ENCODE results near the gene ZNF521. TPM values are rescaled to one million over a fixed set of nuclear protein-coding genes. Genes with fewer than 3 reads are reported as not detected.

The ZNF521 gene
- total RNA-seq, 3 donors from 2014 or later, result 30.2 to 67.5 (median 51.8) TPM

- Histone ChIP-seq H3K27me3 (no peaks in the 10 kb centered on the region), H3K27ac (peak overlapping the region; percentile 86 to 91), H3K9me3 (no peaks in the 10 kb centered on the region), H3K4me3 (peak overlapping the region in 2 of 3 donors; percentile 32 to 40), H3K4me1 (peaks cover 4 to 20% of the 10 kb centered on the region in 2 donors), H3K36me3 (no peaks in the 10 kb centered on the region)
- intact Hi-C loops (cut with DNase I; ENCODE audit: low total_unique reads), result no loop called here
- no peak for TF ChIP-seq POLR2A (IDR thresholded peaks at IDR 0.05)
- no peak for TF ChIP-seq CTCF (IDR thresholded peaks at IDR 0.05)
- peak; percentile 51 to 77 (median 77) for TF ChIP-seq POLR2AphosphoS5 (IDR thresholded peaks at IDR 0.05)
- DNase-seq (ENCODE audit: low spot score in 2 of 2), result peak; percentile 65 to 87
Measured at GRCh38 chr18:25230658-25231326, 121.2 kb downstream of the ZNF521 start.

- no peak overlapping the region for H3K4me3 ChIP-seq
- peaks cover 4 to 20% of the 10 kb centered on the region in 2 donors for H3K4me1 ChIP-seq
- TF ChIP-seq POLR2AphosphoS5 (IDR thresholded peaks at IDR 0.05) (no peak), POLR2A (IDR thresholded peaks at IDR 0.05) (no peak), CTCF (IDR thresholded peaks at IDR 0.05) (no peak)
- no peaks in the 10 kb centered on the region for H3K27me3 ChIP-seq
- no peaks in the 10 kb centered on the region for H3K9me3 ChIP-seq
- DNase-seq (ENCODE audit: low spot score in 2 of 2), result no peak
- H3K36me3 ChIP-seq, result no peaks in the 10 kb centered on the region
- intact Hi-C loops (cut with DNase I; ENCODE audit: low total_unique reads), result no loop called here
- H3K27ac ChIP-seq, result peak overlapping the region; percentile 86 to 91
Measured at GRCh38 chr18:25229920-25230319, 122.0 kb downstream of the ZNF521 start.

GRCh38 chr18:25229081-25229480 is 122.9 kb downstream of the ZNF521 start:
- Histone ChIP-seq H3K36me3 (no peaks in the 10 kb centered on the region), H3K9me3 (no peaks in the 10 kb centered on the region), H3K27me3 (no peaks in the 10 kb centered on the region), H3K4me3 (no peak overlapping the region), H3K27ac (peak overlapping the region; percentile 67 to 71), H3K4me1 (peaks cover 4 to 20% of the 10 kb centered on the region in 2 donors)
- TF ChIP-seq POLR2A (IDR thresholded peaks at IDR 0.05) (no peak), POLR2AphosphoS5 (IDR thresholded peaks at IDR 0.05) (peak in 2 of 3 donors; percentile 44 to 82), CTCF (IDR thresholded peaks at IDR 0.05) (no peak)
- intact Hi-C loops (cut with DNase I; ENCODE audit: low total_unique reads), result no loop called here
- no peak for DNase-seq (ENCODE audit: low spot score in 2 of 2)

GRCh38 chr18:25228410-25228809 is 123.6 kb downstream of the ZNF521 start:
- intact Hi-C loops (cut with DNase I; ENCODE audit: low total_unique reads), result no loop called here
- H3K27me3 ChIP-seq, result no peaks in the 10 kb centered on the region
- no peaks in the 10 kb centered on the region for H3K9me3 ChIP-seq
- H3K4me3 ChIP-seq, result no peak overlapping the region
- H3K36me3 ChIP-seq, result no peaks in the 10 kb centered on the region
- no peak for TF ChIP-seq POLR2A (IDR thresholded peaks at IDR 0.05)
- no peak for TF ChIP-seq POLR2AphosphoS5 (IDR thresholded peaks at IDR 0.05)
- no peak for TF ChIP-seq CTCF (IDR thresholded peaks at IDR 0.05)
- peak overlapping the region in 1 of 2 donors; percentile 67 for H3K27ac ChIP-seq
- no peak for DNase-seq (ENCODE audit: low spot score in 2 of 2)
- H3K4me1 ChIP-seq, result peaks cover 4 to 18% of the 10 kb centered on the region in 2 donors

- Histone ChIP-seq H3K36me3 (no peaks in the 10 kb centered on the region), H3K4me3 (no peak overlapping the region), H3K27ac (no peak overlapping the region), H3K4me1 (no peaks in the 10 kb centered on the region), H3K27me3 (no peaks in the 10 kb centered on the region), H3K9me3 (no peaks in the 10 kb centered on the region)
- no peak for TF ChIP-seq POLR2AphosphoS5 (IDR thresholded peaks at IDR 0.05)
- no peak for TF ChIP-seq POLR2A (IDR thresholded peaks at IDR 0.05)
- no peak for TF ChIP-seq CTCF (IDR thresholded peaks at IDR 0.05)
- no peak for DNase-seq (ENCODE audit: low spot score in 2 of 2)
- intact Hi-C loops (cut with DNase I; ENCODE audit: low total_unique reads), result no loop called here
Measured at GRCh38 chr18:25225151-25225550, 126.8 kb downstream of the ZNF521 start.

All from breast epithelium (tissue), 4 donors.